HG02763 (cell line): ENCODE results near the gene TMEM163.
"Not testable (repeated sequence)": the region's sequence is repeated elsewhere in the genome, so short reads cannot be mapped to it uniquely, and the experiment has no call there.

Experiments used
- ATAC-seq: cut with Tn5 transposase; IDR thresholded peaks from one replicate; pipeline ENCODE4 v1.9.1; 2021; ENCODE audit warnings: mild to moderate bottlenecking, moderate library complexity; ENCODE audit not compliant: unreplicated experiment

TMEM163 gene

GRCh38 chr2:134499307-134499926 lies 219.4 kb downstream of the TMEM163 start:
- no peak for ATAC-seq

GRCh38 chr2:134498654-134499053 lies 220.1 kb downstream of the TMEM163 start:
- no peak for ATAC-seq

GRCh38 chr2:134493797-134494196 lies 225.0 kb downstream of the TMEM163 start:
- ATAC-seq: no peak

- ATAC-seq: no peak
These were observed 226.9 kb downstream of the TMEM163 start for GRCh38 chr2:134491771-134492441.

GRCh38 chr2:134491022-134491421 lies 227.8 kb downstream of the TMEM163 start:
- ATAC-seq: no peak

- no peak for ATAC-seq
These were observed 228.2 kb downstream of the TMEM163 start for GRCh38 chr2:134490559-134490958.

- ATAC-seq: no peak
These were observed 228.9 kb downstream of the TMEM163 start for GRCh38 chr2:134489732-134490384.

GRCh38 chr2:134482766-134483340 lies 235.9 kb downstream of the TMEM163 start:
- ATAC-seq: no peak

GRCh38 chr2:134482131-134482723 lies 236.6 kb downstream of the TMEM163 start:
- no peak for ATAC-seq

GRCh38 chr2:134479696-134480330 lies 239.0 kb downstream of the TMEM163 start:
- ATAC-seq: no peak

GRCh38 chr2:134476982-134477381 lies 241.8 kb downstream of the TMEM163 start:
- not testable (repeated sequence) for ATAC-seq

GRCh38 chr2:134470561-134471168 lies 248.1 kb downstream of the TMEM163 start:
- no peak for ATAC-seq

- no peak for ATAC-seq
These were observed 249.2 kb downstream of the TMEM163 start for GRCh38 chr2:134469516-134470115.

- no peak for ATAC-seq
These were observed 250.0 kb downstream of the TMEM163 start for GRCh38 chr2:134468776-134469175.

- ATAC-seq: no peak
These were observed 250.6 kb downstream of the TMEM163 start for GRCh38 chr2:134468164-134468563.

- ATAC-seq: no peak
These were observed 252.7 kb downstream of the TMEM163 start for GRCh38 chr2:134466141-134466540.

- ATAC-seq: no peak
These were observed 253.3 kb downstream of the TMEM163 start for GRCh38 chr2:134465228-134466105.

- ATAC-seq: no peak
These were observed 255.1 kb downstream of the TMEM163 start for GRCh38 chr2:134463699-134464022.
